Ecto neural progenitor cell (in vitro differentiated cells): ENCODE data around the gene RPUSD3.

Experiments used
- DNase-seq: peaks from one replicate; pipeline ENCODE4 v3.0.0-alpha.2; 2018; ENCODE audit warnings: low spot score

Gene RPUSD3

DNA sequence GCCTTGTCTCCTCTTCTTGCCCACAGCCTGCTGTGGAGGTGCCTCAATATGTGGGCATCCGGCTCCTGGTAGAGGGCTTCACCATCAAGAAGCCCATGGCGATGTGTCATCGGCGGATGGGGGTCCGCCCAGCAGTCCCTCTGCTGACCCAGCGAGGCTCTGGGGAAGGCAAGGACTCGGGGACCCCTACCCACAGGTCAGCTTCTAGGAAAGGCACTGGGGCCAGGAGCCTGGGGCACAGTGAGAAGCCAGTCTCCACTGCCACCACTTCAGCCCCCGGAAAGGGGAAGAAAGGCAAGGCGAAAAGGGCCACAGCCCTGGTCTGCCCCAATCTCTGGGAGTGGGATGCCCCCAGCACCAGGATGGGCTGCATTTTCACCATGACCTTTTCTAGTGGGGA, 10.7 kb downstream of the RPUSD3 start:
- DNase-seq = no peak

DNA sequence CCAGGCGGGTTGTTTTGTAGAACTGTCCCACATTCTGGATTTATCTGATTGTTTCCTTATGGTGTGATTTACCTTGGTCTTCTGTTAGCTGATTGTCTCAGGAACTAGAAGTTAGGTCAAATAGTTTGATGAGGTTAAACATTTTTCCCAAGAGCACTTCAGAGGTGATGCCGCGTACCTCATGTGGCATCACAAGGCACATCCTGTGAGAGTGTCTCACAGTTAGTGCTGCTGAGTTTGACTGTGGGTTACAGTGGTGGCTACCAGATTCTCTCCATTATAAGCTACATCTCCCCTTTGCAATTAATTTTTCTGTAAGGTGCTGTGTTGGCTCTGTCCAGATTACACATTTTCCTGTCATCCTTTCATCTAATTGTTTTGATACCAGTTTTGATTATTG, 12.6 kb downstream of the RPUSD3 start:
- DNase-seq = no peak

DNA sequence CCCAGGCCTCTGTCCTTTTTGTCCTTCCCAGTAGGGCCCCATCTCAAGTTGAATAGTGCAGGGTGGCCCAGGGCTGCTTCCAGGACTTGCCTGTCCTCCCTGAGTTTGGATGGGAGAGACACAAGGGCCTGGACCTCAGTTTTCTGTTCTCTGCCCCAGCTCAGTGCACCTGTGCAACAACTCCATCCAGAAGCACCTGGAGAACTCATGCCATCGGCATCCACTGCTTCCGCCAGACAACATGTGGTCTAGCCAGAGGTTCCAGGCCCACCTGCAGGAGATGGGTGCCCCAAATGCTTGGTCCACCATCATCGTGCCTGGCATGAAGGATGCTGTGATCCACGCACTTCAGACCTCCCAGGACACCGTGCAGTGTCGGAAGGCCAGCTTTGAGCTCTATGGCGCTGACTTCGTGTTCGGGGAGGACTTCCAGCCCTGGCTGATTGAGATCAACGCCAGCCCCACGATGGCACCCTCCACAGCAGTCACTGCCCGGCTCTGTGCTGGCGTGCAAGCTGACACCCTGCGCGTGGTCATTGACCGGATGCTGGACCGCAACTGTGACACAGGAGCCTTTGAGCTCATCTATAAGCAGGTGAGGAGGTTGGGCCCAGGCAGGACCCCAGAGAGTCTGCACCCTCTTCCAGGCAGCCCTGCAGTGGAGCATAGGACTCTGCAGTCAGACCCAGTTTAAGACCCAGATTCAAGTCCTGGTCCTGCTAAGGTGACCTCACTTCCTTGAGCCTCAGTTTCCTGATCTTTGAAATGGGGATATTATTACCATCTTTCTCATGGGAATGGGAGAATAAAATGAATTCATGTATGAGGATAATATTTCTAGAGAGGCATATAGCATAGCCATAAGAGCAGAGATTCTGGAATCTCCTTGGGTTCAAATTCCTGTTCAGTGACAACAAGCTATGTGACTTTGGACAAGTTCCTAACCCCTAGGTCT, 14.7 kb downstream of the RPUSD3 start:
- DNase-seq = no peak

DNA sequence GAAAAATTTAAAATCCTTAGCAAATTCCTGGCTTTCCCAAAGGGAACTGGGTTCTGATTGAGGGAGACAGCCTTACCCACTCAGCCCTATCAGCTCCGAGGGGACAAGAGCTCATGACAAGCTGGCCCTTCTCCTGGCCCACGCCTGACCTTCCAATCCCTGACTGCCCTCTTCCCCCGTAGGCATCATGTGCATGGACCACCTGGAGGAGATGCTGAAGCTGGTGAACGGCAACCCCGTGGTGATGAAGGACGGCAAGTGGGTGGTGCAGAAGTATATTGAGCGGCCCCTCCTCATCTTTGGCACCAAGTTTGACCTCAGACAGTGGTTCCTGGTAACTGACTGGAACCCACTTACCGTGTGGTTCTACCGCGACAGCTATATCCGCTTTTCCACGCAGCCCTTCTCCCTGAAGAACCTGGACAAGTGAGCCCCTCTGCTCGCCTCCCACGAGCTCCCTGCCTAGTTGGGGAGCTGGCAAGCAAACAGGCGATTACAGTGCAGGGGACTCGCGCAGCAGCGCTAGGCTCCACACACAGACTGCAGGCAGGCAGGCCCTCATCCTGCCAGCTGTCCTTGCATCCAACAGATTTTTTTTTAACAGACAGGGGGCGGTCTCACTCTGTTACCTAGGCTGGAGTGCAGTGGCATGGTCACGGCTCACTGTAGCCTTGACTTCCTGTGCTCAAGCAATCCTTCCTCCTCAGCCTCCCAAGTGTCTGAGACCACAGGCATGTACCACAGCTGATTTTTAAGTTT, 16.8 kb downstream of the RPUSD3 start:
- no peak for DNase-seq

DNA sequence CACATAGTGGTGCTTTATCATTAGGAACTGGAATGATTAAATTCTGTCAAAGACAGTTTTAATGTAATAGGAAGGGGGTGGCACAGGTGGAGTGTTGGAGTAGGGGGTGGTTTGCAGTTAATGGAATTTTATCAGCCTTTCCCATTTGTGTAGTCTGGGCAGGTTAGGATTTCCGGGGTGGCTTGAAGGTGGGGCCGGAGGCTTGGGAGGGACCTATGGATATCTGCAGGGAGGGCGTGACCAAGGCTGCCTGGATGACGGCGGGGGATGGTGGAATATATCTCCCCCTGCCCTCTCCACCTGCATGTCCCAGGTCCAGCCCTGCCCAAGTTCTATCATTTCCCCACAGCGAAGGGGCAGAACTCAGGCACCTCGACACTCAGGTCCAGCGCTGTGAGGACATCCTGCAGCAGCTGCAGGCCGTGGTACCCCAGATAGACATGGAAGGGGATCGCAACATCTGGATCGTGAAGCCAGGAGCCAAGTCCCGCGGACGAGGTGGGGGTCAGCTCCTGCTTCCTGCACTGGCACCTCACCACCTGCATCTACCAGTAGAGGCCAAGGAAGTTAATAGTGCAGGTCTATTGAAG, 18.3 kb downstream of the RPUSD3 start:
- DNase-seq = no peak

DNA sequence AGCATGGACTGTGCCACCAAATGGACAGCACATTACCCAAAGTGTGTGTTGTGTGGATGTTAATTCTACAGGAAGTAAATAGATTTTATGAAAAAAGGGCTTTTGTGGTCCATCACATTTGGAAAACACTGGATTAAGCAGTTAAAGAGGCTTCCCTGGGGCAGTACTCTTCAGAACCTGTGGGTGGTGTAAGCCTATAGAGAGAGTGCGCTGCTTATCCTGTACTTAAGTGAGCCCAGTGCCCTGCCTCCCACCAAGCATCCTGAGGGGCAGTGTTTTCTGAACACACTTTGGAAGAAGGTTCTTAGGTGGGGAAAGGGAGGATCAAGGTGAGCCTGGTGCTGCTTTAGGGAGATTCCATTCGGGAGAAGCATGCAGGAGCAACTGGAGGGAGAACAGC, 22.9 kb downstream of the RPUSD3 start:
- DNase-seq = no peak

DNA sequence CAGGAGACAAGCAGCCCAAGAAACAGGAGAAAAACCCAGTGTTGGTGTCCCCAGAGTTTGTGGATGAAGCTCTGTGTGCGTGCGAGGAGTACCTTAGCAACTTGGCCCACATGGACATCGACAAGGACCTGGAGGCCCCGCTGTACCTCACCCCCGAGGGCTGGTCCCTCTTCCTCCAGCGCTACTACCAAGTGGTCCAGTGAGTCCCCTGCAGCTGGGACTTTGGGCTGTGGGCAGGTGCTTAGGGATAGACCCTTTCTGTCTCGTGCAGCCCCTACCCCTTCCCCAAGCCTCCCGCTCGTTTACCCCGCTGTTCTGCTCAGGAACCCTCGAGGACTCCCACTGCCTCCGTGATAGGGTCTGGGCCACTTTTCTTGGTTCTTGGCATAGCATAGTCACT, 23.3 kb downstream of the RPUSD3 start:
- no peak for DNase-seq

DNA sequence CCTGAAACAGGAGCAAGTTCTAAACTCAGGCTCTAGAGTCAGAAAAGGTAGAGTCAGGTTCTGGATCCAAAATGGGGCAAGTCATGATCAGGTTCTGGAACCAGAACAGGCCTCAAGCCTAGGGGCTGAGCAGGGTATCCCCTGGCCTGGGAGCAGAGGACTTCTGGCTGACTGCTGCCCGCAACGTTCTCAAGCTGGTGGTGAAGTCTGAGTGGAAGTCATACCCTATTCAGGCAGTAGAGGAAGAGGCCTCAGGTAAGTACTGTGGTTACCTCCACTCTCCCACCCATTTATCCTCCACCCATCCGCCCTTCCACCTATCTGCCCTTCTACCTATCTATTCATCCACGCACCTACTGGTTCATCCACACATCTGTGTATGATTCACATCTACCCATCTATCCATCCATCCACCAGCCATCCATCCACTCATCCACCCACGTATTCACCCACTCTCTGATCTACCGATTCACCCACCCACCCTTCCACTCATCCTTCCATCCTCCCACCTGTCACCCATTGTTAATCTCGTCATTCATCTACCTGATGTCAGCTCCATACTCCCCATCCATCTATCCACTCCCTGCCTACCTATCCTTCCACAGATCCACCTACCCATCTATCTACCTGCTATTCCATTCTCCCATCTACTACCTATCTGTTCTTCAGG, 25.0 kb downstream of the RPUSD3 start:
- DNase-seq = no peak

DNA sequence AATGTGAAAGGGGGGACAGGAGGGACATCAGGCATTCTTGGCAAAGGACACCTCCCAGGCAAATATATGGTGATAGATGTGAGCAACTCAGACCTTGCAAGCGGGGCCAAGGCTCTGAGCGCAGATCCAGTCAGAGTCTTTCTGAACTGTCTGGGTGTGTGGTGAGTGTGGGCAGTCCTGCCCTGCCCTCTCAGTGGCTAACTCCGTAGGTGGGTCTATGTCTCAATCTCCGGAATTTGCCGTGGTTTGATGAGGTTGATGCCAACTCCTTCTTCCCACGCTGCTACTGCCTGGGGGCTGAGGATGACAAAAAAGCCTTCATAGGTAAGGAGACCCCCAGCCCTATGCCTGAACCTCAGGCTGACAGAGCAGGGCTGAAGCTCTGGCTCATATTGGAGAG, 26.4 kb downstream of the RPUSD3 start:
- DNase-seq = no peak

DNA sequence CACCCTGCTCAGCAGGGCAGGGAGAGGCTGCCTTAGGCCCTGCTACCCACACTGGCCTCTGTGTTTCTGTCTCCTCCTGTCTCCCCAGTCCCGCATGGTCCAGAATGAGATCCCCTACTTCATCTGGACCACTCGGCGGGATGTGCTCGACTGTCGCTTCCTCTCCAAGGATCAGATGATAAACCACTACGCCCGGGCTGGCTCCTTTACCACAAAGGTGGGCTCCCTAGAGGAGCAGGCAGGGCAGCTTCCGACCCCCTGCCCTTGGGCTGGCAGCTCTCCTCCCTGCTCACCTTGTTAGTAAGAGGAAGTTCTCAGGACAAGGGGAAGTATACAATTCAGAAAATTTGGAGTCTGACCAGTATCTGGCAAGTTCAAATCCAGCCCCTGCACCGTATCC, 27.8 kb downstream of the RPUSD3 start:
- DNase-seq = no peak

DNA sequence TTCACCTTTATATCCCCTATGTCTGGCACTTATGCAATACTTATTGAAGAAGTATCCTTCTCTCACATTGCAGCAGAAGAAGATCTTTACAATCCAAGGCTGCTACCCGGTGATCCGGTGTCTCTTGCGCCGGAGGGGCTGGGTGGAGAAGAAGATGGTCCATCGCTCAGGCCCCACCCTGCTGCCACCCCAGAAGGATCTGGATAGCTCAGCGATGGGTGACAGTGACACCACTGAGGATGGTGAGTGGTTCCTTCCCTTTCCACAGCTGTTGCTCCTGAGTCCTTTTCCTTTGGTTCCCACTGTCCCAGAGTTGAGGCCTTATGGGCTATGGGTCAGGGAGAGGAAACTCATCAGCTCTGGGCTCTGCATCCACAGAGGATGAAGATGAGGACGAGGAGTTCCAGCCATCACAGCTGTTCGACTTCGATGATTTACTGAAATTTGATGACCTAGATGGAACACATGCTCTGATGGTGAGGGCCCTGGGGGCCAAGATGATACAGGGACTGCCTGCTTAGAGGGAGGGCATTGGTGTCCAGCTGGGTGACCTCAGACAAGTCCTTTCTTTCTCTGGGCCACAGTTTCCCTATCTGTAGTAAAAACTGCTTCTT, 30.8 kb downstream of the RPUSD3 start:
- no peak for DNase-seq

DNA sequence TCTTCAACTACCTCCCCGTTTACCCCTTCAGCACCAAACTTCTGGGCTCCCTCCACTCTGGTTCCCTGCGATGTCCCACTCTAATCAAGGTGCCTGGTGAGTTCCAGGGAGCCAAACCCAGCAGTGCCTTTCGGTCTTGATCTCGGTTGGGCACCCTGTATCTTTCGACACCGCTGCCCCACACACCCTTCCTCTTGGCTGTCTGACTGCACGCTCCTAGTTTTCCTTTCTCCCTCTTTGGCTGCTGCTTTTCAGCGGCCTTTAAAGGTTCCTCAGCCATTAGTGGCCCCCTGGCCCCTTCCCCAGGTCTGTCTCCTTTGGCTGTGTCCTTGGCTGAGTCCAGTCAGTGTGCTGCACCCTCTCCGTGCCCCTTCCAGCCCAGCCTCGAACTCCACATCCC, 33.0 kb downstream of the RPUSD3 start:
- DNase-seq = no peak

DNA sequence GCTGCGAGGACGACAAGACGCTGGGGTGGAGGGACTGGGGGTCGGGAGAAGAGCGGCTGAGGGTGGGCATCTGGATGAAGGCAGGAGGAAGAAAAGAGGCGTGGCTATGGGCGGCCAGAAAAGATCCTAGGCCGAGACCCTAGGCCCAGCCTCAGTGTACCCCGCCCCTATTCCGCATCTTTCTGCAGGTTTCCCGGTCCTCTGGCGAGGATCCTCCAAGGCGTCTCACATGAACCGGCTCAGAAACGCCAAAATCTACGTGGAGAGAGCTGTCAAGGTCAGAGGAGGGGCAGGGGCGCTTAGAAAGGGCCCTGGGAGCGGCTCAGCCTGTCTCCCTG, 33.4 kb downstream of the RPUSD3 start:
- peak; percentile 68 for DNase-seq

DNA sequence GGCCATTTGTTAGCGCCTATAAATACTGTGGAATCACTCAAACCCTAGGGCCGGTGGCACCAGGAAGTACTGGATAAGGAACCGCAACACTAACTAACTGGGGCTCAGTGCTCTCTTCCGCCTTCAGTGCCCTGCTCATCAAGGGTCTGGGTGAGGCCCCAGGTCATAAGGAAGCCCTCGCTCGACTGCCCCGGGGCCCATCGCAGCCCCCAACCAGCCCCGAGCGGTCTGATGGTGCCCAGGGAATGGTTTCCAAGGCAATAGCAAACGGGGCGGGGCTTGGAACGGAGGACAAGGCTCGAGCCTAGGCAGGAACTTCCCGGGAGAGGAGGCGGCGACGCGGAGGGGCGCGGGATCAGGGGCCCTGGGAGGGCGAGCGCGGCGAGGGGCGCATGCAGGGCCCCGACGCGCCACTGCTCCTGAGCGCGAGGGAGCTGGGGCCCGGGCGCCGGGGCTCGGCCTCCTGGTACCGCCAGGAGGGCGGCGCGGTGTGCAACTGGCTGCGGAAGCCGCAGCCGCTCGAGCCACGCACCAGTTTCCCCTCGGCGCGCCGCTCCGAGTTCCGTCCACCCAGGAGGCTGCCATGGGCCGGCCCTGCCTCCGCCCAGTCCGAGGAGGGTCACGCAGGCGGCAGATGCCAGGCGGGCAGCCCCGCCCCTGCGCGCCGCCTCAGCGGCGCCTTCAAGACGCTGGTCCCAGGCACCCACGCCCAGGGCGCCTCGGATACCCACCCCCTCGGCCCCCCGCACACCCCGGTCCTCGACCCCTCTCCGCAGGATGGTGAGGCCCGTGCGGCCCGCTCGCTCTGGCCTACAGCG, 34.0 kb downstream of the RPUSD3 start, which contains the start of gene TTLL3:
Gene TTLL3, plus strand, starts transcription at position 648 of the 818 bp plus-strand sequence. CDS start 400 bp downstream, outside the sequence.
- DNase-seq = peak; percentile 86

DNA sequence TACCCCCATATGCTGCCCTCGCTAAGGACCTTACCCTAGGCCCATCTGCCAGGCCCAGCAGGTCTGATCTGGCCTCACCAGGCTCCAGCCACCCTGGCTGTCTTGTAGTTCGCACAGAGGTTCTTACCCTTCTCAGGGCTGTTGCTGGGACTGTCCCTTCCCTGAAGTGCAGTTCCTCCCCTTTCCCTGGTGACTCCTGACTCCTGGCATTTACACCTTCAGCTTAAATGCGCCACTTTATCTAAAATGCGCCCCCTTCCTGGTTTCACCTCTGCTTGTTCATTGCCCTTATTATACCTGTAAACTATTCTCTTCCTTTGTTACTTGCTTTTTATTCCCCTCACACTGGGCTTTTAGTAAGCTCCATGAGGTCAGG, 34.6 kb downstream of the RPUSD3 start:
- DNase-seq = no peak

DNA sequence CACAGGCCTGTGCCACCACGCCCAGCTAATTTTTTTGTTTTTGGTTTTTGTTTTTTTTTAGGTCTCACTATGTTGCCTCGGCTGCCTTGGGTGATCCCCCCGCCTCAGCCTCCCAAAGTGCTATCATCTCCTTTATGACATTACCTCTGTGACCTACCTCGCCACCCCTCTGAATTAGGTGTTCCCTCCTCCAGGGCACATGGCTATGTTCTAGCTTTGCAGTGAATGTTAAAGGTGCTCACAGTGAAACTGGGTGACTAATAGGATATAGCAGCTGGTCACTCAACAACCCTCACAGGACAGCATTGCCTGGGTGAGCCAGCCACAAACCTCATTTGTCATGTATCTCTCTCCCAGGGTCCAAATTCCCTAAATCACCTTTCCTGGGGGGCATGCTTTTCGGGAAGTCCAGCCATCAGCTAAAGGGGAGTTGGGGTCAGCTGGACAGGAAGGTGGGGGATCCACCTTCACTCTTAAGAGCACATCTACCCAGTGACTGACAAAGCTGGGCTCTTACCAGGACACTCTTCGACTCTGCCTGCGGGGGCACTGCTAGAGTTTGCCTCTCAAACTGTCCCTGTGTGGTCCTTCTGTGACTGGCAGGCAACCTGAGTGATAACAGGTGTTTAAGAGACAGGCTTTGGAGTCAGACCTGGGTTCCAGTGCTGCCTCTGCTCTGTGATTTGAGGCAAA, 35.3 kb downstream of the RPUSD3 start:
- DNase-seq = peak; percentile 64

DNA sequence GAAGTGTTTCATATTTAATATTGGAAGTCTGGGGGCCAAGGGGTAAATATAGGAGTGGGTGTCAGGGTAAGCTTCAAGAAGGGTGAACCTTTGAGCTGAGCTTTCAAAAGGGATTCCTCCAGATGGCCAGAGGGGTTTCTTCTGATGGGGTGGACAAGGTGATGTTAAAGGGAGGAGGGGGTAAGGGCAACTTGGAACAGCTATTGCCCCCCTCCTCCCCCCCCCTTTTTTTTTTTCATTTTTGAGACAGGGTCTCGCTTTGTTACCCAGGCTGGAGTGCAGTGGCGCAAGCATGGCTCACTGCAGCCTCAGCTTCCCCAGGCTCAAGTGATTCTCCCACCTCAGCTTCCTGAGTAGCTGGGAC, 35.8 kb downstream of the RPUSD3 start:
- DNase-seq = no peak

DNA sequence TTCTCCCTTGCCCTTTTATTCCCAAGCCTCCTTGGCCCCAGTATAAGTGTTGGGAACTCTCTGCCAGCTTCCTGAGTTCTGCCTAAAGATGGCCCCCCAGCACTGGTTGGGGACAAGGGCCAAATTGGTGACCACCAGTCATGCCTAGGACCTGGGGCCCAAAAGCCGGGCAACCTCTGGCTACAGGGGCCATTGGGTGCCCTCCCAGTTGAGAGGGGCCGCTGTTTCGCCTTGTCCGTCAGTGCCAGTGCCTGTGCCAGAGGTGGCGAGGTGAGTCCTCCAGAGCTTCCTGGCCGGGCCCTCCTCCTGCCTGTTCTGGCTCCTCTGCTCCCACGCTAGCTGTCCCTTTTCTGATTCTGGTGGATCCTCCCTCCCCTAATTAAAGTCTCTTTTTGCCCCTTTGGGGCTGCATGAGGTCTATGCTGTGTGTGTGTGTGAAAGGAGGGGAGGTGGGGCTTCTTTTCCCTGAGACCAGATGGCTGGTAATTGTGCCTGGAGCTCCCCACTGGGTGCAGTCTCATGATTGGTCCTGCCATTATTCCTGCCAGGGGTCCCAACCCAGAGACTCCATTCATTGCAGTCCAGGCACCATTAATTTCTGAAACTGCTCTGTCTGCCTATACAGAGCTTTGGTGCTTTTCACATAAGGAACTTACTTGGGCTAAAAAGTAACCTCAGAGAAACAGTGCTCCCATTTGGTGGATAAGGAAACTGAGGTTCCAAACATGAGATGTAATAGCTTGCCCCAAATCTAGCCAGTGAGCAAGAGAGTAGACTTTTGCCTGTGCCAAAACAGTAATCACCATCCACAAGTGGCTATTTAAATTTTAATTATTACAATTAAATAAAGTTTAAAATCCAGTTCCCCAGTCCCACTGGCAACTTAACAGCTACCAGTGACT, 36.9 kb downstream of the RPUSD3 start:
- DNase-seq = no peak

DNA sequence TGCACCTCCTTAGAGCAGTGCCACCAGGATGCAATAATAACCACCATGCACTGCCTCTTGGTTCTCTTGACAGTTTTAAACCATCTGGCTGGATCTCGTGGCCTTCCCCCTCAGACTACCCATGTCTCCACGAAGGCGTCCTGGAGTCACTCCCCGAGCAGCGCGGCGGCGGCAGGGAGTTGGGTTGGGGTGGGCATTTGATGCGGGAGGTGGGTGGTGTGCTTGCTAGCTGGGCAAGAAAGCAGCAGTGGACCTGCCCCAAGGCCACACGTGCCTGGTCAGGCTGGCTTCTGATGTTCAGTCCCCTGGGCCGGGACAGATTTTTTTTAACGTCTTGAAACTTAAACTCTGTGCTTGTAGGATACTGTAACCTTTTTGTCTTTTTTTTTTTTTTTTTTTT, 37.7 kb downstream of the RPUSD3 start:
- no peak for DNase-seq
